Measurements from ENCODE around the gene MRAP.

Gene MRAP

GRCh38 chr21:32311621-32312020 is 13.0 kb downstream of the MRAP start:
- ChIA-PET CTCF (no interaction called here), POLR2A (no interaction called here)
- H3K4me3 ChIP-seq (ENCODE audit: low read depth, low read length), result no peak overlapping the region
- no peak for DNase-seq (ENCODE audit: low read depth, low spot score)
- TF ChIP-seq CTCF (IDR thresholded peaks at IDR 0.05; ENCODE audit: insufficient read depth, low read length, missing control alignments), result no peak

- POLR2A ChIA-PET, result no interaction called here
These were observed 13.7 kb downstream of the MRAP start for GRCh38 chr21:32312326-32312725.

GRCh38 chr21:32312976-32313375 is 14.3 kb downstream of the MRAP start:
- CTCF ChIA-PET, result no interaction called here
- TF ChIP-seq CTCF (IDR thresholded peaks at IDR 0.05; ENCODE audit: insufficient read depth, low read length, missing control alignments), result no peak
- POLR2A ChIA-PET, result no interaction called here
- DNase-seq (ENCODE audit: low read depth, low spot score), result no peak
- H3K4me3 ChIP-seq (ENCODE audit: low read depth, low read length), result no peak overlapping the region

More at GRCh38 chr21:32312326-32312725, 13.7 kb downstream of the MRAP start:
- CTCF ChIA-PET, result no interaction called here
- DNase-seq (ENCODE audit: low read depth, low spot score), result no peak
- TF ChIP-seq CTCF (IDR thresholded peaks at IDR 0.05; ENCODE audit: insufficient read depth, low read length, missing control alignments), result no peak
- no peak overlapping the region for H3K4me3 ChIP-seq (ENCODE audit: low read depth, low read length)

GRCh38 chr21:32314806-32315205 is 16.2 kb downstream of the MRAP start:
- TF ChIP-seq CTCF (IDR thresholded peaks at IDR 0.05; ENCODE audit: insufficient read depth, low read length, missing control alignments), result no peak
- POLR2A ChIA-PET, result no interaction called here
- DNase-seq (ENCODE audit: low read depth, low spot score), result no peak
- CTCF ChIA-PET, result no interaction called here
- H3K4me3 ChIP-seq (ENCODE audit: low read depth, low read length), result no peak overlapping the region

- ChIA-PET CTCF (no interaction called here), POLR2A (no interaction called here)
- H3K4me3 ChIP-seq (ENCODE audit: low read depth, low read length), result no peak overlapping the region
- TF ChIP-seq CTCF (IDR thresholded peaks at IDR 0.05; ENCODE audit: insufficient read depth, low read length, missing control alignments), result no peak
- no peak for DNase-seq (ENCODE audit: low read depth, low spot score)
These were observed 17.0 kb downstream of the MRAP start for GRCh38 chr21:32315511-32316281.

GRCh38 chr21:32316361-32317215 is 17.9 kb downstream of the MRAP start:
- ChIA-PET CTCF (interaction anchor here (0.9 kb wide), 1 partner anchor 451 kb away, joined by 3 read pairs; no protein-coding TSS in a partner anchor), POLR2A (no interaction called here)
- no peak for DNase-seq (ENCODE audit: low read depth, low spot score)
- no peak for TF ChIP-seq CTCF (IDR thresholded peaks at IDR 0.05; ENCODE audit: insufficient read depth, low read length, missing control alignments)
- no peak overlapping the region for H3K4me3 ChIP-seq (ENCODE audit: low read depth, low read length)
